HCT116 (cell line): Measurements from ENCODE around the gene MCM9. TPM values are rescaled to one million over a fixed set of nuclear protein-coding genes. Genes with fewer than 3 reads are reported as not detected.

Experiments used
- ATAC-seq: fragments of 200-7000 bp; cut with Tn5 transposase; 2 replicates; pipeline ENCODE4 v1.9.1; 2020; ENCODE audit warnings: mild to moderate bottlenecking, moderate library complexity
- BruUV-seq: library from RNA; stranded (reverse); fragments of 400-500 nt; replicated peaks from 2 replicates; lab custom pipeline; 2021; lab: Mats Ljungman, UMichigan
- CTCF ChIA-PET: fragments of 300-600 bp; sonication (Branson Sonifier 250); formaldehyde crosslinking; loops from one replicate; lab custom pipeline; 2021; ENCODE audit warnings: antibody characterized with exemption; lab: Charles Lee
- POLR2A ChIA-PET: fragments of 300-600, 350-600 bp; sonication (Branson Sonifier 250); formaldehyde crosslinking; loops from one replicate; lab custom pipeline; 2021; ENCODE audit warnings: antibody characterized with exemption; lab: Charles Lee
- RAD21 ChIA-PET, 2 experiments: fragments of 300-600 bp; sonication (Branson Sonifier 250); formaldehyde crosslinking; loops; one replicate each; lab custom pipeline; 2023; ENCODE audit warnings: low total read pairs in 2 of 2; ENCODE audit not compliant: uncharacterized antibody in 2 of 2, unreplicated experiment in 2 of 2, low non-redundant PET in 1 of 2; lab: Charles Lee
- DNase-seq: peaks from one replicate; pipeline ENCODE4 v3.0.0-alpha.2; 2010; ENCODE audit warnings: low read depth, low spot score
- H2AFZ ChIP-seq: fragments of 200-600 bp; shearing (Covaris generic), sonication (generic); 2 replicates; pipeline ENCODE4 v1.6.1; 2017; ENCODE audit warnings: low read depth, mixed run types, mixed read lengths, antibody characterized with exemption, low read length; ENCODE audit not compliant: poor library complexity, severe bottlenecking
- H3K27ac ChIP-seq: 2 replicates; pipeline ENCODE4 v1.5.1; 2012; ENCODE audit warnings: low read depth, low read length
- H3K27me3 ChIP-seq: fragments of 200-600 bp; sonication (generic); 2 replicates; pipeline ENCODE4 v1.6.1; 2016; ENCODE audit warnings: mixed run types, low read length, mixed read lengths; ENCODE audit not compliant: insufficient read depth
- H3K36me3 ChIP-seq, 2 experiments: fragments of 200-500 bp in 1 of 2; fragments of 200-600 bp in 1 of 2; sonication (Bioruptor generic) in 1 of 2; sonication (generic) in 1 of 2; 2 replicates each; pipeline versions ENCODE4 v1.5.1 to v1.6.1; 2014 to 2016; ENCODE audit warnings: low read length in 2 of 2, inconsistent platforms in 1 of 2, mixed read lengths in 1 of 2, mixed run types in 1 of 2; ENCODE audit not compliant: insufficient read depth in 2 of 2, control insufficient read depth in 1 of 2
- H3K4me1 ChIP-seq, 2 experiments: fragments of 200-600 bp in 1 of 2; sonication (generic) in 1 of 2; 2 replicates each; pipeline versions ENCODE4 v1.5.1 to v1.6.1; 2012 to 2017; ENCODE audit warnings: low read length in 2 of 2, inconsistent platforms in 1 of 2, mild to moderate bottlenecking in 1 of 2, mixed read lengths in 1 of 2, mixed run types in 1 of 2, moderate library complexity in 1 of 2; ENCODE audit not compliant: insufficient read depth in 2 of 2, control insufficient read depth in 1 of 2
- H3K4me2 ChIP-seq: fragments of 200-600 bp; sonication (generic); 2 replicates; pipeline ENCODE4 v1.6.1; 2017; ENCODE audit warnings: mixed run types, low read length, mixed read lengths
- H3K4me3 ChIP-seq, 2 experiments: fragments of 200-600 bp in 1 of 2; sonication (generic) in 1 of 2; replicated peaks in 1 of 2; 2 replicates each; pipeline ENCODE4 v1.5.1; 2011 to 2016; ENCODE audit warnings: low read length in 2 of 2, control low read depth in 1 of 2, low read depth in 1 of 2, mild to moderate bottlenecking in 1 of 2, mixed read lengths in 1 of 2, mixed run types in 1 of 2
- H3K79me2 ChIP-seq: fragments of 200-600 bp; sonication (generic); 2 replicates; pipeline ENCODE4 v1.6.1; 2017; ENCODE audit warnings: mild to moderate bottlenecking, mixed run types, low read length, moderate library complexity, mixed read lengths; ENCODE audit not compliant: insufficient read depth
- H3K9ac ChIP-seq: fragments of 200-600 bp; sonication (generic); 2 replicates; pipeline ENCODE4 v1.6.1; 2016; ENCODE audit warnings: low read length, mixed read lengths
- H3K9me2 ChIP-seq: fragments of 200-600 bp; sonication (generic), shearing (Covaris generic); 2 replicates; pipeline ENCODE4 v1.6.1; 2017; ENCODE audit warnings: mixed run types, mild to moderate bottlenecking, moderate library complexity; ENCODE audit not compliant: insufficient read depth
- H3K9me3 ChIP-seq, 2 experiments: fragments of 200-500 bp in 1 of 2; fragments of 200-600 bp in 1 of 2; sonication (Bioruptor generic) in 1 of 2; sonication (generic) in 1 of 2; 2 replicates each; pipeline ENCODE4 v1.6.1; 2014 to 2017; ENCODE audit warnings: low read length in 2 of 2, mixed read lengths in 2 of 2, inconsistent platforms in 1 of 2, low read depth in 1 of 2, mild to moderate bottlenecking in 1 of 2, mixed run types in 1 of 2, moderate library complexity in 1 of 2; ENCODE audit not compliant: control insufficient read depth in 1 of 2, insufficient read depth in 1 of 2
- H4K20me1 ChIP-seq: fragments of 200-600 bp; sonication (generic), shearing (Covaris generic); 2 replicates; pipeline ENCODE4 v1.6.1; 2017; ENCODE audit warnings: mixed run types, mild to moderate bottlenecking, moderate library complexity; ENCODE audit not compliant: insufficient read depth
- CBX3 ChIP-seq: IDR thresholded peaks from 2 replicates; pipeline ENCODE4 v1.6.1; 2012; ENCODE audit warnings: low read depth
- EGR1 ChIP-seq: IDR thresholded peaks from 2 replicates; pipeline ENCODE4 v1.6.1; 2012; ENCODE audit warnings: low read depth
- ELF1 ChIP-seq: IDR thresholded peaks from 2 replicates; pipeline ENCODE4 v1.6.1; 2012; ENCODE audit warnings: low read depth, borderline replicate concordance
- FOSL1 ChIP-seq: IDR thresholded peaks from 2 replicates; pipeline ENCODE4 v1.6.1; 2012; ENCODE audit warnings: low read depth
- POLR2AphosphoS5 ChIP-seq: IDR thresholded peaks from 2 replicates; pipeline ENCODE4 v1.6.1; 2011; ENCODE audit warnings: mild to moderate bottlenecking, low read depth, low read length, moderate library complexity
- RAD21 ChIP-seq: IDR thresholded peaks from 2 replicates; pipeline ENCODE4 v1.6.1; 2012; ENCODE audit warnings: low read depth, mild to moderate bottlenecking
- REST ChIP-seq: IDR thresholded peaks from 2 replicates; pipeline ENCODE4 v1.6.1; 2012; ENCODE audit warnings: low read depth
- SIN3A ChIP-seq: IDR thresholded peaks from 2 replicates; pipeline ENCODE4 v1.6.1; 2012; ENCODE audit warnings: low read depth
- TCF7L2 ChIP-seq: IDR thresholded peaks from 2 replicates; pipeline ENCODE4 v1.7.0; 2011; ENCODE audit warnings: borderline replicate concordance, inconsistent platforms; ENCODE audit not compliant: insufficient read depth, insufficient read length; ENCODE audit errors: extremely low read depth
- ZBTB33 ChIP-seq: IDR thresholded peaks from 2 replicates; pipeline ENCODE4 v1.6.1; 2011; ENCODE audit warnings: mild to moderate bottlenecking, low read length, moderate library complexity; ENCODE audit not compliant: insufficient replicate concordance; ENCODE audit errors: extremely low read depth
- ZNF274 ChIP-seq: fragments of 200-500 bp; sonication (Bioruptor generic); IDR thresholded peaks from 2 replicates; pipeline ENCODE4 v1.6.1; 2014; ENCODE audit warnings: mild to moderate bottlenecking, low read depth, low read length, inconsistent platforms
- intact Hi-C: fragments of 100-400 bp; cut with micrococcal nuclease; formaldehyde crosslinking; loops from 2 replicates; pipeline ENCODE4 v1.10.0; 2022
- total RNA-seq: library from RNA; stranded (reverse); gene quantifications from one replicate; pipeline ENCODE4 v1.2.1, GENCODE V29; 2021; ENCODE audit not compliant: unreplicated experiment

MCM9 gene
- total RNA-seq, 1 experiment from 2014 or later, result 13.6 TPM

- no peak overlapping the region for H2AFZ ChIP-seq
- no peaks in the 10 kb centered on the region for H4K20me1 ChIP-seq
- H3K27me3 ChIP-seq, result no peaks in the 10 kb centered on the region
- ChIA-PET RAD21 (no interaction called here), CTCF (no interaction called here), POLR2A (no interaction called here)
- TF ChIP-seq FOSL1 (no peak), RAD21 (no peak), TCF7L2 (no peak), CBX3 (no peak), ZNF274 (no peak), POLR2AphosphoS5 (no peak), ELF1 (no peak), REST (no peak), SIN3A (no peak), ZBTB33 (no peak), EGR1 (no peak)
- intact Hi-C loops, result no loop called here
- no peaks in the 10 kb centered on the region for H3K9me2 ChIP-seq
- no TSS peak for BruUV-seq
- H3K9ac ChIP-seq, result no peak overlapping the region
- ATAC-seq (no peak), DNase-seq (no peak)
- H3K79me2 ChIP-seq, result 0 out of 2 replicates have a peak, but pooled peaks cover 5% of the 10 kb centered on the region
- H3K27ac ChIP-seq, result no peak overlapping the region
- no peak overlapping the region for H3K4me2 ChIP-seq
- H3K4me1 ChIP-seq, result no peaks in the 10 kb centered on the region
- no peak overlapping the region for H3K4me3 ChIP-seq
- H3K9me3 ChIP-seq, result no peaks in the 10 kb centered on the region
- no peaks in the 10 kb centered on the region for H3K36me3 ChIP-seq
Observed at GRCh38 chr6:118876198-118876597, 58.8 kb downstream of the MCM9 start.
